Neural progenitor cell (in vitro differentiated cells): ENCODE data around the gene MARS1. TPM values are rescaled to one million over a fixed set of nuclear protein-coding genes. Genes with fewer than 3 reads are reported as not detected.
"Not testable (repeated sequence)": the region's sequence is repeated elsewhere in the genome, so short reads cannot be mapped to it uniquely, and the experiment has no call there.

Experiments
- DNase-seq: peaks from one replicate; pipeline ENCODE4 v3.0.0-alpha.2; 2016; ENCODE audit warnings: low spot score
- H2AFZ ChIP-seq: fragments of 200-600 bp; sonication (generic); replicated peaks from 2 replicates; pipeline ENCODE4 v1.6.1; 2016; ENCODE audit warnings: antibody characterized with exemption
- H3F3A ChIP-seq: fragments of 200-600 bp; sonication (generic); 2 replicates; pipeline ENCODE4 v1.6.1; 2016; ENCODE audit warnings: antibody characterized with exemption, low read depth
- H3K27ac ChIP-seq: fragments of 200-600 bp; sonication (generic); 2 replicates; pipeline ENCODE4 v1.5.1; 2016; ENCODE audit warnings: mild to moderate bottlenecking
- H3K27me3 ChIP-seq: fragments of 200-600 bp; sonication (generic); 2 replicates; pipeline ENCODE4 v1.6.1; 2016; ENCODE audit warnings: mild to moderate bottlenecking, moderate library complexity
- H3K36me3 ChIP-seq: fragments of 200-600 bp; sonication (generic); 2 replicates; pipeline ENCODE4 v1.5.1; 2016
- H3K4me1 ChIP-seq: fragments of 200-600 bp; sonication (generic); 2 replicates; pipeline ENCODE4 v1.6.1; 2016; ENCODE audit warnings: mixed run types
- H3K4me2 ChIP-seq: fragments of 200-600 bp; sonication (generic); 2 replicates; pipeline ENCODE4 v1.6.1; 2016
- H3K4me3 ChIP-seq: fragments of 200-600 bp; sonication (generic); 2 replicates; pipeline ENCODE4 v1.5.1; 2016
- H3K79me2 ChIP-seq: fragments of 200-600 bp; sonication (generic); 2 replicates; pipeline ENCODE4 v1.6.1; 2016; ENCODE audit warnings: low read depth
- H3K9ac ChIP-seq: fragments of 200-600 bp; sonication (generic); 2 replicates; pipeline ENCODE4 v1.6.1; 2016
- H3K9me3 ChIP-seq: fragments of 200-600 bp; sonication (generic); 2 replicates; pipeline ENCODE4 v1.5.1; 2016; ENCODE audit warnings: low read depth
- H4K20me1 ChIP-seq: fragments of 200-600 bp; sonication (generic); 2 replicates; pipeline ENCODE4 v1.6.1; 2016; ENCODE audit warnings: low read depth
- H3K27ac Mint-ChIP-seq: 3 replicates; pipeline ENCODE4 v1.8.0; 2021; ENCODE audit warnings: mixed read lengths
- H3K27me3 Mint-ChIP-seq: 2 replicates; pipeline ENCODE4 v1.8.0; 2022; ENCODE audit warnings: low read depth, mild to moderate bottlenecking, inconsistent platforms, moderate library complexity, mixed read lengths; ENCODE audit not compliant: insufficient read depth
- H3K36me3 Mint-ChIP-seq: 3 replicates; pipeline ENCODE4 v1.8.0; 2021; ENCODE audit warnings: mixed read lengths
- H3K4me1 Mint-ChIP-seq: 3 replicates; pipeline ENCODE4 v1.8.0; 2021; ENCODE audit warnings: mixed read lengths
- H3K4me3 Mint-ChIP-seq: 3 replicates; pipeline ENCODE4 v1.8.0; 2021; ENCODE audit warnings: mild to moderate bottlenecking, moderate library complexity, mixed read lengths
- H3K9me3 Mint-ChIP-seq: 3 replicates; pipeline ENCODE4 v1.8.0; 2020; ENCODE audit warnings: mixed read lengths
- CTCF ChIP-seq: fragments of 200-600 bp; sonication (generic); IDR thresholded peaks from 2 replicates; pipeline ENCODE4 v1.5.1; 2017; ENCODE audit warnings: antibody characterized with exemption, mild to moderate bottlenecking
- EZH2 ChIP-seq: fragments of 200-600 bp; sonication (generic); IDR thresholded peaks from 2 replicates; pipeline ENCODE4 v1.6.1; 2017; ENCODE audit warnings: antibody characterized with exemption, mild to moderate bottlenecking, moderate library complexity
- EZH2phosphoT487 ChIP-seq: fragments of 200-600 bp; sonication (generic); IDR thresholded peaks from 2 replicates; pipeline ENCODE4 v1.6.1; 2017; ENCODE audit warnings: antibody characterized with exemption
- total RNA-seq: library from RNA; depleted of rRNA; stranded (reverse); fragments of >200 nt; gene quantifications from 2 replicates; pipeline ENCODE4 v1.2.3, GENCODE V29; 2015; ENCODE audit warnings: low replicate concordance

The MARS1 gene
- total RNA-seq, 1 donor from 2014 or later = 109 TPM

GRCh38 chr12:57441846-57442427 is 45.9 kb upstream of the MARS1 start:
- no peaks in the 10 kb centered on the region for H3K27me3 ChIP-seq

GRCh38 chr12:57444337-57444736 is 43.5 kb upstream of the MARS1 start:
- not testable (repeated sequence) for H2AFZ ChIP-seq, H3K4me3 ChIP-seq, H3F3A ChIP-seq, DNase-seq, H3K4me3 Mint-ChIP-seq, H3K9me3 ChIP-seq, H3K79me2 ChIP-seq, H3K4me1 ChIP-seq, H3K27me3 Mint-ChIP-seq, H3K36me3 ChIP-seq, H3K4me1 Mint-ChIP-seq, H3K27me3 ChIP-seq, H3K36me3 Mint-ChIP-seq, H3K9me3 Mint-ChIP-seq, H3K27ac ChIP-seq, H3K27ac Mint-ChIP-seq, H3K4me2 ChIP-seq, H4K20me1 ChIP-seq, H3K9ac ChIP-seq

More at GRCh38 chr12:57441846-57442427, 45.9 kb upstream of the MARS1 start:
- no peak overlapping the region for H2AFZ ChIP-seq
- H3K36me3 ChIP-seq = no peaks in the 10 kb centered on the region
- no peaks in the 10 kb centered on the region for H4K20me1 ChIP-seq
- H3K4me3 ChIP-seq = no peak overlapping the region
- Mint-ChIP-seq H3K9me3 (peaks cover 7% of the 10 kb centered on the region), H3K27me3 (peaks cover 6% of the 10 kb centered on the region), H3K4me1 (no peaks in the 10 kb centered on the region), H3K27ac (no peak overlapping the region), H3K36me3 (no peaks in the 10 kb centered on the region), H3K4me3 (no peak overlapping the region)
- no peaks in the 10 kb centered on the region for H3K79me2 ChIP-seq
- TF ChIP-seq EZH2 (no peak), EZH2phosphoT487 (no peak), CTCF (no peak)
- H3K9me3 ChIP-seq = no peaks in the 10 kb centered on the region
- no peak overlapping the region for H3K4me2 ChIP-seq
- H3F3A ChIP-seq = no peaks in the 10 kb centered on the region
- DNase-seq = no peak
- no peaks in the 10 kb centered on the region for H3K4me1 ChIP-seq
- no peak overlapping the region for H3K27ac ChIP-seq
- H3K9ac ChIP-seq = no peak overlapping the region

GRCh38 chr12:57444744-57445143 is 43.1 kb upstream of the MARS1 start:
- H3K36me3 Mint-ChIP-seq = no peaks in the 10 kb centered on the region

More at GRCh38 chr12:57444744-57445143, 43.1 kb upstream of the MARS1 start:
- no peaks in the 10 kb centered on the region for H3K4me1 Mint-ChIP-seq
- no peaks in the 10 kb centered on the region for H3K79me2 ChIP-seq
- no peaks in the 10 kb centered on the region for H3K9me3 ChIP-seq
- no peaks in the 10 kb centered on the region for H3K4me1 ChIP-seq
- H3K4me3 Mint-ChIP-seq = no peak overlapping the region
- TF ChIP-seq CTCF = no peak
- no peak for TF ChIP-seq EZH2phosphoT487
- TF ChIP-seq EZH2 = no peak
- H3K9ac ChIP-seq = no peak overlapping the region
- H3F3A ChIP-seq = no peaks in the 10 kb centered on the region
- no peak overlapping the region for H3K4me3 ChIP-seq
- H4K20me1 ChIP-seq = no peaks in the 10 kb centered on the region
- no peak overlapping the region for H3K27ac ChIP-seq
- H3K36me3 ChIP-seq = no peaks in the 10 kb centered on the region
- H3K9me3 Mint-ChIP-seq = peaks cover 7% of the 10 kb centered on the region
- no peak overlapping the region for H2AFZ ChIP-seq
- H3K4me2 ChIP-seq = no peak overlapping the region
- H3K27me3 Mint-ChIP-seq = peaks cover 4% of the 10 kb centered on the region
- no peak for DNase-seq
- no peak overlapping the region for H3K27ac Mint-ChIP-seq
- H3K27me3 ChIP-seq = no peaks in the 10 kb centered on the region
